AG04449 (cell line): ENCODE results near the gene AFF2.
A peak's percentile ranks its signal among the peaks of the same experiment; 100 is the strongest.

ENCODE experiments used
- CTCF ChIA-PET: fragments of 350-600 bp; formaldehyde crosslinking; extraction: SDS; loops from one replicate; lab custom pipeline; 2021; ENCODE audit warnings: antibody characterized with exemption; lab: Yijun Ruan, JAX
- POLR2A ChIA-PET: fragments of 400-600, 350-600 bp; formaldehyde crosslinking; extraction: SDS; loops from one replicate; lab custom pipeline; 2020; ENCODE audit warnings: antibody characterized with exemption, inconsistent platforms; lab: Yijun Ruan, JAX
- DNase-seq: peaks from one replicate; pipeline ENCODE4 v3.0.0-alpha.2; 2010; ENCODE audit warnings: low read depth, low spot score
- H3K4me3 ChIP-seq: 2 replicates; pipeline ENCODE4 v1.5.1; 2011; ENCODE audit warnings: low read depth, mild to moderate bottlenecking, control low read depth, low read length
- TF ChIP-seq, protein P1 (sequence below): IDR thresholded peaks from one replicate; pipeline ENCODE4 v1.5.1; 2011; ENCODE audit warnings: mild to moderate bottlenecking, moderate library complexity, low read length, control low read depth, inconsistent platforms; ENCODE audit not compliant: insufficient read depth; ENCODE audit errors: missing control alignments

The AFF2 gene

GRCh38 chrX:148871422-148872160, 371.2 kb downstream of the AFF2 start:
- TF ChIP-seq, protein P1, sequence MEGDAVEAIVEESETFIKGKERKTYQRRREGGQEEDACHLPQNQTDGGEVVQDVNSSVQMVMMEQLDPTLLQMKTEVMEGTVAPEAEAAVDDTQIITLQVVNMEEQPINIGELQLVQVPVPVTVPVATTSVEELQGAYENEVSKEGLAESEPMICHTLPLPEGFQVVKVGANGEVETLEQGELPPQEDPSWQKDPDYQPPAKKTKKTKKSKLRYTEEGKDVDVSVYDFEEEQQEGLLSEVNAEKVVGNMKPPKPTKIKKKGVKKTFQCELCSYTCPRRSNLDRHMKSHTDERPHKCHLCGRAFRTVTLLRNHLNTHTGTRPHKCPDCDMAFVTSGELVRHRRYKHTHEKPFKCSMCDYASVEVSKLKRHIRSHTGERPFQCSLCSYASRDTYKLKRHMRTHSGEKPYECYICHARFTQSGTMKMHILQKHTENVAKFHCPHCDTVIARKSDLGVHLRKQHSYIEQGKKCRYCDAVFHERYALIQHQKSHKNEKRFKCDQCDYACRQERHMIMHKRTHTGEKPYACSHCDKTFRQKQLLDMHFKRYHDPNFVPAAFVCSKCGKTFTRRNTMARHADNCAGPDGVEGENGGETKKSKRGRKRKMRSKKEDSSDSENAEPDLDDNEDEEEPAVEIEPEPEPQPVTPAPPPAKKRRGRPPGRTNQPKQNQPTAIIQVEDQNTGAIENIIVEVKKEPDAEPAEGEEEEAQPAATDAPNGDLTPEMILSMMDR = no peak
- ChIA-PET CTCF (no interaction called here), POLR2A (interaction anchor here (0.8 kb wide), 1 partner anchor 499 kb away, joined by 4 read pairs; no protein-coding TSS in a partner anchor)
- peak; percentile 73 for DNase-seq
- H3K4me3 ChIP-seq = no peak overlapping the region

- no peak for DNase-seq
- TF ChIP-seq, protein P1 = no peak
- ChIA-PET POLR2A (interaction anchor here (0.8 kb wide), 1 partner anchor 498 kb away, joined by 4 read pairs; no protein-coding TSS in a partner anchor), CTCF (no interaction called here)
- no peak overlapping the region for H3K4me3 ChIP-seq
Measured at GRCh38 chrX:148872161-148872535, 371.7 kb downstream of the AFF2 start.

- TF ChIP-seq, protein P1 = no peak
- no peak overlapping the region for H3K4me3 ChIP-seq
- ChIA-PET POLR2A (no interaction called here), CTCF (no interaction called here)
- no peak for DNase-seq
Measured at GRCh38 chrX:148872881-148873280, 372.5 kb downstream of the AFF2 start.

DNA sequence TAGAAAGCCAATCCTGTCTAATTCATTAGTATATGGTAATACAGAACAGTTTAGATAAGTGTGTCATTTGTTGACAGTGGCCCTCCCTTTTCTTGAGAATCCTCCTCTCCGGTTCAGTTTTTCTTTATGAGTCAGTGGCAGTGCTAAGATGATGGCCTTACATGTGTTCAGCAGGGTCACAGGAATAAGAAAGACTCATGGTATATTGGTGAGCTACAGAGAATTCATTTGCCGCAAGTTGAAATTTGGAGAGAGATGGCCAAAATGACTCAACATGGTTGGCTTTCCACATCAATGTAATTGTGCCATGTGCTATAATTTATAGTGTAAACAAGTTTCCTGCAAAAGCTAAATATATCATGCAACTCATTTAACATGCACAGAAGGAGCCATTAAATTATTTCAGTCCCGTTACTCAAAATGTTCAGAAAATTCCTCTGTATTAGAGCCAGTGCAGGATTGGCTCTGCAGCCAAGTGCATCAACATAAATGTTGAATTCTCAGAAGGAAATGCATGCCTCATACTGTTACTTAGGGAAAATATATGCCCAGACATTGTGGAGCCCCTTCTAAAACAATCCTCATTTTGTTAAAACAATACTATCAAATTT, 374.3 kb downstream of the AFF2 start:
- TF ChIP-seq, protein P1 = no peak
- CTCF ChIA-PET = no interaction called here

DNA sequence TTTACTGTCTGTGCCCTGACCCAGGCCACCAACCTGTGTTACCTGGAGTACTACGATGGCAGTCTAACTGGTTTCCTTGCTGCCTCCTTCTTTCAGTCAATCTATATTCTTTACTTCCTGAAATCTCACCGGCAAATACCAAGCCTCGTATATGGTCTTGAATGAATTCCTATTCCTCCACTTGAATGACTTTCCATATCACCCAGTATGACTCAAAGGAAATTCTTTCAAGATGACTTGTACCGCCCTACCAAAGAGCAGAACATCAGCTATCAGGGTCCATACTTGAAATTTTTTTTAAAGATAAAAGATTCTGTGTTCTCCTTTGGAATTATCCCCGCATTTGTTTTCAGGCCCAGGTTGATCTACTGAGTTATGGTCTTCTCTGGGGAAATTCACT, 378.0 kb downstream of the AFF2 start:
- no peak for DNase-seq
- no peak overlapping the region for H3K4me3 ChIP-seq
- ChIA-PET POLR2A (no interaction called here), CTCF (no interaction called here)
- TF ChIP-seq, protein P1 = no peak

More for the DNA sequence above, 374.3 kb downstream of the AFF2 start:
- POLR2A ChIA-PET = no interaction called here
- no peak for DNase-seq
- no peak overlapping the region for H3K4me3 ChIP-seq

DNA sequence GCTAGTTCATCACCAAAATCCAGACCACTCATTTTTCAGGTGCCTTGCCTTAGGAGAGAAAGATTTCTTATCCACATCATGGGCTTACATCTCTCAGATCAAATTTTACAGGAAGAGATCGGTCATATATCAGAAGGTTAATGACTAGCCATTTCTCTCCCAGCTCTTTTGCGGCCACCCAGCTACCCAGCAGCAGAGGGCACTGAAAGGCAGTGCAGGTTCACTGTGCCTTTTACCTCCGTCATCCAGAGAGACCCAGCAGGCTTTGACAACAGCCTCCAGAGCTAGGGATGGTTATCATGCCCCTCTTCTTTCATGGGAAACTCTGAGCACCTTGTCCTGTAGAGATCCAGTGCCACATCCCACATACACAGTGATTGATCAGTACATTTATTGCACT, 384.8 kb downstream of the AFF2 start:
- ChIA-PET CTCF (no interaction called here), POLR2A (no interaction called here)
- H3K4me3 ChIP-seq = no peak overlapping the region
- no peak for DNase-seq
- TF ChIP-seq, protein P1 = no peak
